KMS-11 (cell line): ENCODE measurements around the gene RNASE4.

Experiments used
- H2AFZ ChIP-seq: fragments of 200-600 bp; sonication (generic); 2 replicates; pipeline ENCODE4 v1.6.1; 2016; ENCODE audit warnings: antibody characterized with exemption, mixed run types, low read depth
- H3K27ac ChIP-seq: fragments of 200-600 bp; sonication (generic); 2 replicates; pipeline ENCODE4 v1.6.1; 2016; ENCODE audit warnings: mild to moderate bottlenecking, mixed run types
- H3K27me3 ChIP-seq: fragments of 200-600 bp; sonication (generic); 2 replicates; pipeline ENCODE4 v1.6.1; 2017; ENCODE audit warnings: mild to moderate bottlenecking, low read depth, mixed run types, moderate library complexity; ENCODE audit not compliant: insufficient read depth
- H3K36me3 ChIP-seq: fragments of 200-600 bp; sonication (generic); 2 replicates; pipeline ENCODE4 v1.6.1; 2017; ENCODE audit warnings: mild to moderate bottlenecking, mixed run types; ENCODE audit not compliant: insufficient read depth
- H3K4me1 ChIP-seq: fragments of 200-600 bp; sonication (generic); 2 replicates; pipeline ENCODE4 v1.6.1; 2016; ENCODE audit warnings: mild to moderate bottlenecking, low read depth, mixed run types; ENCODE audit not compliant: poor library complexity, severe bottlenecking
- H3K4me2 ChIP-seq: fragments of 200-600 bp; sonication (generic); 2 replicates; pipeline ENCODE4 v1.7.0; 2016; ENCODE audit warnings: mild to moderate bottlenecking, mixed run types
- H3K4me3 ChIP-seq: fragments of 200-600 bp; sonication (generic); IDR thresholded peaks from 2 replicates; pipeline ENCODE4 v1.6.1; 2017; ENCODE audit warnings: low read depth, low read length, mixed read lengths; ENCODE audit not compliant: insufficient read depth
- H3K79me2 ChIP-seq: fragments of 200-600 bp; sonication (generic); 2 replicates; pipeline ENCODE4 v1.6.1; 2016; ENCODE audit warnings: low read depth, mixed run types; ENCODE audit not compliant: insufficient read depth
- H3K9ac ChIP-seq: fragments of 200-600 bp; sonication (generic); 2 replicates; pipeline ENCODE4 v1.6.1; 2016; ENCODE audit warnings: mild to moderate bottlenecking, mixed run types
- H4K20me1 ChIP-seq: fragments of 200-600 bp; sonication (generic); 2 replicates; pipeline ENCODE4 v1.6.1; 2016; ENCODE audit warnings: mild to moderate bottlenecking, mixed run types; ENCODE audit not compliant: insufficient read depth
- CTCF ChIP-seq: fragments of 200-600 bp; sonication (generic); conservative IDR thresholded peaks from 2 replicates; pipeline ENCODE4 v1.6.1; 2017; ENCODE audit warnings: low read depth, mild to moderate bottlenecking, antibody characterized with exemption, low read length, moderate library complexity, mixed read lengths

RNASE4 gene

GRCh38 chr14:20730891-20731290, 46.5 kb downstream of the RNASE4 start:
- H3K4me2 ChIP-seq, result no peak overlapping the region
- H3K4me1 ChIP-seq, result no peaks in the 10 kb centered on the region
- H2AFZ ChIP-seq, result no peak overlapping the region
- no peaks in the 10 kb centered on the region for H3K79me2 ChIP-seq
- no peak overlapping the region for H3K9ac ChIP-seq
- no peak for TF ChIP-seq CTCF
- H3K4me3 ChIP-seq, result no peak overlapping the region
- no peaks in the 10 kb centered on the region for H3K36me3 ChIP-seq
- H3K27me3 ChIP-seq, result no peaks in the 10 kb centered on the region
- no peaks in the 10 kb centered on the region for H4K20me1 ChIP-seq
- H3K27ac ChIP-seq, result no peak overlapping the region

GRCh38 chr14:20732477-20732876, 48.1 kb downstream of the RNASE4 start:
- TF ChIP-seq CTCF, result no peak
- H3K27me3 ChIP-seq, result no peaks in the 10 kb centered on the region

GRCh38 chr14:20732979-20733635, 48.7 kb downstream of the RNASE4 start:
- H3K4me3 ChIP-seq, result no peak overlapping the region
- no peaks in the 10 kb centered on the region for H3K36me3 ChIP-seq
- no peaks in the 10 kb centered on the region for H3K27me3 ChIP-seq
- TF ChIP-seq CTCF, result no peak
- H2AFZ ChIP-seq, result no peak overlapping the region
- H4K20me1 ChIP-seq, result no peaks in the 10 kb centered on the region
- no peak overlapping the region for H3K4me2 ChIP-seq
- no peaks in the 10 kb centered on the region for H3K4me1 ChIP-seq
- H3K9ac ChIP-seq, result no peak overlapping the region
- H3K79me2 ChIP-seq, result no peaks in the 10 kb centered on the region
- H3K27ac ChIP-seq, result no peak overlapping the region

More at GRCh38 chr14:20732477-20732876, 48.1 kb downstream of the RNASE4 start:
- H4K20me1 ChIP-seq, result no peaks in the 10 kb centered on the region
- H3K4me1 ChIP-seq, result no peaks in the 10 kb centered on the region
- H3K4me2 ChIP-seq, result no peak overlapping the region
- H3K9ac ChIP-seq, result no peak overlapping the region
- no peak overlapping the region for H2AFZ ChIP-seq
- no peak overlapping the region for H3K27ac ChIP-seq
- H3K4me3 ChIP-seq, result no peak overlapping the region
- no peaks in the 10 kb centered on the region for H3K36me3 ChIP-seq
- H3K79me2 ChIP-seq, result no peaks in the 10 kb centered on the region

GRCh38 chr14:20733684-20734429, 49.5 kb downstream of the RNASE4 start:
- H3K36me3 ChIP-seq, result no peaks in the 10 kb centered on the region
- H3K4me3 ChIP-seq, result no peak overlapping the region
- H4K20me1 ChIP-seq, result no peaks in the 10 kb centered on the region
- H3K9ac ChIP-seq, result no peak overlapping the region
- H3K27me3 ChIP-seq, result no peaks in the 10 kb centered on the region
- no peak overlapping the region for H3K4me2 ChIP-seq
- H2AFZ ChIP-seq, result no peak overlapping the region
- H3K79me2 ChIP-seq, result no peaks in the 10 kb centered on the region
- no peak for TF ChIP-seq CTCF
- H3K4me1 ChIP-seq, result no peaks in the 10 kb centered on the region
- H3K27ac ChIP-seq, result no peak overlapping the region
